ENCODE measurements around the gene GAB2. TPM values are rescaled to one million over a fixed set of nuclear protein-coding genes. Genes with fewer than 3 reads are reported as not detected.

GAB2 gene
- total and polyA plus RNA-seq, 7 experiments from 2014 or later, result 0.17 to 42.6 (median 3.5) TPM

GRCh38 chr11:78418584-78419211 is 1.1 kb upstream of the GAB2 start:
- no peaks in the 10 kb centered on the region for H3K27me3 ChIP-seq (ENCODE audit: control insufficient read depth in 2 of 2, insufficient read depth in 2 of 2, low read length in 2 of 2)
- peaks cover 8 to 17% of the 10 kb centered on the region in 2 donors for H3K4me1 ChIP-seq (ENCODE audit: control insufficient read depth in 2 of 2, insufficient read depth in 2 of 2, low read length in 2 of 2)
- CTCF ChIA-PET, result interaction anchor here (0.5 to 2.6 kb wide), 8 partner anchors 9 to 240 kb away, joined by 3 to 13 read pairs (median 3); no protein-coding TSS in a partner anchor
- H3K27me3 Mint-ChIP-seq, result peaks cover 15 to 33% (median 22%) of the 10 kb centered on the region in 5 donors
- H3K9me3 Mint-ChIP-seq, result no peaks in the 10 kb centered on the region
- H3K4me3 ChIP-seq (ENCODE audit: low read length), result peak overlapping the region; percentile 67
- H3K36me3 ChIP-seq (ENCODE audit: control insufficient read depth in 2 of 3, insufficient read depth in 3 of 3, low read length in 3 of 3), result no peaks in the 10 kb centered on the region
- peak overlapping the region in 8 of 9 donors; percentile 12 to 89 (median 54) for H3K27ac Mint-ChIP-seq
- peaks cover 21 to 59% (median 26%) of the 10 kb centered on the region in 7 donors for H3K4me1 Mint-ChIP-seq
- H3K27ac ChIP-seq (ENCODE audit: low read depth, low read length), result no peak overlapping the region
- intact Hi-C loops (cut with micrococcal nuclease), result loop anchor here (2.0 to 5.0 kb wide), 4 partner anchors 14 to 426 kb away; partner anchors contain the start of genes NDUFC2 (in 2 of the 2) and INTS4 (in 1 of the 2)
- peaks cover 0 to 9% (median 0%) of the 10 kb centered on the region in 5 donors for H3K36me3 Mint-ChIP-seq
- POLR2A ChIA-PET, result interaction anchor here (1.0 to 1.5 kb wide), 4 partner anchors 17 to 424 kb away, joined by 3 to 5 read pairs (median 4); partner anchors contain the start of genes ALG8 and INTS4
- ATAC-seq (no peak), DNase-seq (no peak)
- peak overlapping the region; percentile 76 to 90 (median 84) for H3K4me3 Mint-ChIP-seq
- no peaks in the 10 kb centered on the region for H3K9me3 ChIP-seq (ENCODE audit: control insufficient read depth in 2 of 3, low read length in 3 of 3)

GRCh38 chr11:78417888-78418583 is 416 bp upstream of the GAB2 start:
- peak overlapping the region; percentile 67 for H3K4me3 ChIP-seq (ENCODE audit: low read length)
- Mint-ChIP-seq H3K27ac (peak overlapping the region in 8 of 9 donors; percentile 12 to 89 (median 45)), H3K4me3 (peak overlapping the region; percentile 76 to 90 (median 84)), H3K9me3 (no peaks in the 10 kb centered on the region), H3K27me3 (peaks cover 15 to 33% (median 22%) of the 10 kb centered on the region in 5 donors), H3K36me3 (peaks cover 0 to 14% (median 0%) of the 10 kb centered on the region in 5 donors), H3K4me1 (peaks cover 21 to 65% (median 26%) of the 10 kb centered on the region in 7 donors)
- no peaks in the 10 kb centered on the region for H3K36me3 ChIP-seq (ENCODE audit: control insufficient read depth in 2 of 3, insufficient read depth in 3 of 3, low read length in 3 of 3)
- H3K27ac ChIP-seq (ENCODE audit: low read depth, low read length), result peak overlapping the region; percentile 29
- no peaks in the 10 kb centered on the region for H3K27me3 ChIP-seq (ENCODE audit: control insufficient read depth in 2 of 2, insufficient read depth in 2 of 2, low read length in 2 of 2)
- H3K4me1 ChIP-seq (ENCODE audit: control insufficient read depth in 2 of 2, insufficient read depth in 2 of 2, low read length in 2 of 2), result peaks cover 8 to 17% of the 10 kb centered on the region in 2 donors
- intact Hi-C loops (cut with micrococcal nuclease), result loop anchor here (1.0 to 5.0 kb wide), 16 partner anchors 15 to 598 kb away; partner anchors contain the start of genes ALG8 (in 2 of the 2), INTS4 (in 2 of the 2), KCTD21 (in 2 of the 2) and NARS2 (in 2 of the 2)
- peak; percentile 83 for ATAC-seq
- ChIA-PET CTCF (interaction anchor here (0.5 to 2.6 kb wide), 7 partner anchors 9 to 167 kb away, joined by 3 to 13 read pairs (median 3); no protein-coding TSS in a partner anchor), POLR2A (interaction anchor here (1.0 to 1.5 kb wide), 5 partner anchors 18 to 423 kb away, joined by 3 to 5 read pairs (median 4); partner anchors contain the start of genes ALG8, INTS4 and NDUFC2)
- DNase-seq, result peak; percentile 59 to 86 (median 73)
- no peaks in the 10 kb centered on the region for H3K9me3 ChIP-seq (ENCODE audit: control insufficient read depth in 2 of 3, low read length in 3 of 3)

GRCh38 chr11:78416285-78417174 is 1.1 kb downstream of the GAB2 start:
- ATAC-seq (peak; percentile 69), DNase-seq (peak; percentile 37 to 83 (median 62))
- H3K27me3 Mint-ChIP-seq, result peaks cover 15 to 26% (median 19%) of the 10 kb centered on the region in 5 donors
- Histone ChIP-seq H3K4me3 (ENCODE audit: low read length) (peak overlapping the region; percentile 62), H3K9me3 (ENCODE audit: control insufficient read depth in 2 of 3, low read length in 3 of 3) (no peaks in the 10 kb centered on the region), H3K4me1 (ENCODE audit: control insufficient read depth in 2 of 2, insufficient read depth in 2 of 2, low read length in 2 of 2) (peaks cover 8 to 17% of the 10 kb centered on the region in 2 donors), H3K27me3 (ENCODE audit: control insufficient read depth in 2 of 2, insufficient read depth in 2 of 2, low read length in 2 of 2) (no peaks in the 10 kb centered on the region), H3K27ac (ENCODE audit: low read depth, low read length) (no peak overlapping the region), H3K36me3 (ENCODE audit: control insufficient read depth in 2 of 3, insufficient read depth in 3 of 3, low read length in 3 of 3) (no peaks in the 10 kb centered on the region)
- POLR2A ChIA-PET, result interaction anchor here (0.6 to 1.3 kb wide), 3 partner anchors 61 to 337 kb away, joined by 3 to 4 read pairs (median 4); partner anchors contain the start of gene NDUFC2
- peak overlapping the region; percentile 83 to 97 (median 92) for H3K4me3 Mint-ChIP-seq
- CTCF ChIA-PET, result interaction anchor here (0.6 to 2.6 kb wide), 3 partner anchors 10 to 324 kb away, joined by 3 to 13 read pairs (median 6); no protein-coding TSS in a partner anchor
- H3K36me3 Mint-ChIP-seq, result peaks cover 0 to 18% (median 0%) of the 10 kb centered on the region in 5 donors
- intact Hi-C loops (cut with micrococcal nuclease), result loop anchor here (1.0 to 5.0 kb wide), 15 partner anchors 48 to 596 kb away; partner anchors contain the start of genes ALG8 (in 2 of the 2), INTS4 (in 2 of the 2), KCTD21 (in 2 of the 2) and NARS2 (in 2 of the 2)
- peaks cover 0 to under 1% (median 0%) of the 10 kb centered on the region in 11 donors for H3K9me3 Mint-ChIP-seq
- H3K27ac Mint-ChIP-seq, result peak overlapping the region; percentile 12 to 97 (median 73)
- H3K4me1 Mint-ChIP-seq, result peaks cover 21 to 68% (median 26%) of the 10 kb centered on the region in 7 donors

- peaks cover 17 to 60% (median 24%) of the 10 kb centered on the region in 7 donors for H3K4me1 Mint-ChIP-seq
- POLR2A ChIA-PET, result interaction anchor here (0.9 kb wide), 1 partner anchor 9 kb away, joined by 3 read pairs; no protein-coding TSS in a partner anchor
- intact Hi-C loops (cut with micrococcal nuclease), result loop anchor here (5.0 kb wide), 3 partner anchors 73 to 423 kb away; partner anchors contain the start of genes NDUFC2 (in 2 of the 2) and INTS4 (in 1 of the 2)
These were observed 2.3 kb downstream of the GAB2 start for GRCh38 chr11:78415338-78415737.

GRCh38 chr11:78414321-78415051 is 3.1 kb downstream of the GAB2 start:
- no peak overlapping the region for H3K4me3 ChIP-seq (ENCODE audit: low read length)

More at GRCh38 chr11:78415338-78415737, 2.3 kb downstream of the GAB2 start:
- peaks cover 0 to 21% (median 0%) of the 10 kb centered on the region in 5 donors for H3K36me3 Mint-ChIP-seq
- no peaks in the 10 kb centered on the region for H3K9me3 ChIP-seq (ENCODE audit: control insufficient read depth in 2 of 3, low read length in 3 of 3)
- peak overlapping the region in 7 of 10 donors; percentile 18 to 49 (median 42) for H3K4me3 Mint-ChIP-seq
- H3K4me1 ChIP-seq (ENCODE audit: control insufficient read depth in 2 of 2, insufficient read depth in 2 of 2, low read length in 2 of 2), result peaks cover 8 to 13% of the 10 kb centered on the region in 2 donors
- ATAC-seq (no peak), DNase-seq (no peak)
- no peak overlapping the region for H3K27ac ChIP-seq (ENCODE audit: low read depth, low read length)
- CTCF ChIA-PET, result interaction anchor here (0.6 to 1.6 kb wide), 3 partner anchors 16 to 149 kb away, joined by 3 to 6 read pairs (median 3); no protein-coding TSS in a partner anchor
- peak overlapping the region in 2 of 9 donors; percentile 7 to 20 for H3K27ac Mint-ChIP-seq
- no peaks in the 10 kb centered on the region for H3K27me3 ChIP-seq (ENCODE audit: control insufficient read depth in 2 of 2, insufficient read depth in 2 of 2, low read length in 2 of 2)
- peaks cover 0 to 3% (median 0%) of the 10 kb centered on the region in 11 donors for H3K9me3 Mint-ChIP-seq
- H3K4me3 ChIP-seq (ENCODE audit: low read length), result no peak overlapping the region
- H3K36me3 ChIP-seq (ENCODE audit: control insufficient read depth in 2 of 3, insufficient read depth in 3 of 3, low read length in 3 of 3), result no peaks in the 10 kb centered on the region
- H3K27me3 Mint-ChIP-seq, result peaks cover 10 to 23% (median 15%) of the 10 kb centered on the region in 5 donors

More at GRCh38 chr11:78414321-78415051, 3.1 kb downstream of the GAB2 start:
- Histone ChIP-seq H3K27ac (ENCODE audit: low read depth, low read length) (no peak overlapping the region), H3K36me3 (ENCODE audit: control insufficient read depth in 2 of 3, insufficient read depth in 3 of 3, low read length in 3 of 3) (no peaks in the 10 kb centered on the region), H3K4me1 (ENCODE audit: control insufficient read depth in 2 of 2, insufficient read depth in 2 of 2, low read length in 2 of 2) (peaks cover 8 to 10% of the 10 kb centered on the region in 2 donors), H3K9me3 (ENCODE audit: control insufficient read depth in 2 of 3, low read length in 3 of 3) (no peaks in the 10 kb centered on the region), H3K27me3 (ENCODE audit: control insufficient read depth in 2 of 2, insufficient read depth in 2 of 2, low read length in 2 of 2) (no peaks in the 10 kb centered on the region)
- ChIA-PET CTCF (interaction anchor here (1.0 to 1.6 kb wide), 2 partner anchors 17 to 150 kb away, joined by 3 to 6 read pairs; no protein-coding TSS in a partner anchor), POLR2A (interaction anchor here (0.9 kb wide), 1 partner anchor 8 kb away, joined by 3 read pairs; no protein-coding TSS in a partner anchor)
- peaks cover 15 to 55% (median 20%) of the 10 kb centered on the region in 7 donors for H3K4me1 Mint-ChIP-seq
- H3K36me3 Mint-ChIP-seq, result peaks cover 0 to 30% (median 0%) of the 10 kb centered on the region in 5 donors
- intact Hi-C loops (cut with micrococcal nuclease), result loop anchor here (5.0 kb wide), 3 partner anchors 72 to 422 kb away; partner anchors contain the start of genes NDUFC2 (in 2 of the 2) and INTS4 (in 1 of the 2)
- H3K27ac Mint-ChIP-seq, result no peak overlapping the region
- peak overlapping the region in 1 of 10 donors; percentile 29 for H3K4me3 Mint-ChIP-seq
- DNase-seq (peak in 1 of 9 donors; percentile 24), ATAC-seq (no peak)
- H3K27me3 Mint-ChIP-seq, result peaks cover 5 to 18% (median 13%) of the 10 kb centered on the region in 5 donors
- H3K9me3 Mint-ChIP-seq, result peaks cover 0 to 6% (median 3%) of the 10 kb centered on the region in 11 donors
